Naive thymus-derived CD4-positive, alpha-beta T cell (primary cell): ENCODE measurements around the gene CEP41. TPM values are rescaled to one million over a fixed set of nuclear protein-coding genes. Genes with fewer than 3 reads are reported as not detected.

Source experiments
- ATAC-seq: fragments of 150-1000 bp; cut with Tn5 transposase; 2 replicates; pipeline ENCODE4 v1.10.0; 2021; ENCODE audit warnings: mild to moderate bottlenecking, moderate library complexity
- CTCF ChIA-PET: fragments of 350-600 bp; sonication (Branson Sonifier 250); formaldehyde crosslinking; loops from one replicate; lab custom pipeline; 2021; ENCODE audit warnings: antibody characterized with exemption; lab: Charles Lee
- POLR2A ChIA-PET: fragments of 350-600 bp; sonication (Branson Sonifier 250); formaldehyde crosslinking; loops from one replicate; lab custom pipeline; 2021; ENCODE audit warnings: antibody characterized with exemption, inconsistent platforms; lab: Charles Lee
- DNase-seq, 9 donors: peaks; one replicate each; pipeline versions ENCODE4 v3.0.0 to v3.0.0-alpha.2; 2020 to 2022; ENCODE audit warnings: mixed read lengths in 1 of 9
- H3K27ac ChIP-seq: one replicate; pipeline ENCODE4 v1.7.0; 2013; ENCODE audit warnings: mild to moderate bottlenecking, low read depth, low read length, moderate library complexity
- H3K27me3 ChIP-seq, 2 donors: one replicate each; pipeline ENCODE4 v1.7.0; 2013; ENCODE audit warnings: low read length in 2 of 2, mild to moderate bottlenecking in 2 of 2, moderate library complexity in 2 of 2; ENCODE audit not compliant: control insufficient read depth in 2 of 2, insufficient read depth in 2 of 2
- H3K36me3 ChIP-seq, 3 experiments: 1 replicate in 2 of 3; 2 replicates in 1 of 3; pipeline ENCODE4 v1.7.0; 2013; ENCODE audit warnings: low read length in 3 of 3, mild to moderate bottlenecking in 3 of 3, moderate library complexity in 1 of 3; ENCODE audit not compliant: insufficient read depth in 3 of 3, control insufficient read depth in 2 of 3
- H3K4me1 ChIP-seq, 2 donors: one replicate each; pipeline ENCODE4 v1.7.0; 2013; ENCODE audit warnings: low read length in 2 of 2, mild to moderate bottlenecking in 2 of 2, moderate library complexity in 1 of 2; ENCODE audit not compliant: control insufficient read depth in 2 of 2, insufficient read depth in 2 of 2
- H3K4me3 ChIP-seq: 2 replicates; pipeline ENCODE4 v1.7.0; 2013; ENCODE audit warnings: mild to moderate bottlenecking, low read length
- H3K9me3 ChIP-seq, 3 experiments: 1 replicate in 2 of 3; 2 replicates in 1 of 3; pipeline ENCODE4 v1.7.0; 2013; ENCODE audit warnings: low read length in 3 of 3; ENCODE audit not compliant: control insufficient read depth in 2 of 3
- H3K27ac Mint-ChIP-seq, 9 donors: one replicate each; pipeline ENCODE4 v1.8.0; 2020 to 2022; ENCODE audit warnings: mixed read lengths in 9 of 9, mild to moderate bottlenecking in 8 of 9, moderate library complexity in 5 of 9, inconsistent platforms in 2 of 9
- H3K27me3 Mint-ChIP-seq, 5 donors: one replicate each; pipeline ENCODE4 v1.8.0; 2021 to 2022; ENCODE audit warnings: mixed read lengths in 5 of 5, mild to moderate bottlenecking in 1 of 5
- H3K36me3 Mint-ChIP-seq, 5 donors: one replicate each; pipeline ENCODE4 v1.8.0; 2020 to 2022; ENCODE audit warnings: mixed read lengths in 5 of 5, mild to moderate bottlenecking in 3 of 5, inconsistent platforms in 1 of 5
- H3K4me1 Mint-ChIP-seq, 7 donors: one replicate each; pipeline ENCODE4 v1.8.0; 2020 to 2022; ENCODE audit warnings: mixed read lengths in 7 of 7, mild to moderate bottlenecking in 3 of 7, inconsistent platforms in 1 of 7
- H3K4me3 Mint-ChIP-seq, 10 donors: one replicate each; pipeline ENCODE4 v1.8.0; 2020 to 2022; ENCODE audit warnings: mild to moderate bottlenecking in 10 of 10, mixed read lengths in 10 of 10, moderate library complexity in 6 of 10, inconsistent platforms in 2 of 10
- H3K9me3 Mint-ChIP-seq, 11 donors: one replicate each; pipeline ENCODE4 v1.8.0; 2020 to 2022; ENCODE audit warnings: mixed read lengths in 11 of 11, mild to moderate bottlenecking in 4 of 11, inconsistent platforms in 1 of 11, moderate library complexity in 1 of 11
- intact Hi-C, 2 donors: fragments of 100-400 bp; cut with micrococcal nuclease; formaldehyde crosslinking; loops; one replicate each; pipeline ENCODE4 v1.15.1; 2023
- polyA plus RNA-seq, 2 donors: library from polyadenylated mRNA; unstranded; fragments of 300-500 nt; fragmentation: Illumina TruSeq; gene quantifications; one replicate each; pipeline ENCODE4 v1.2.3, GENCODE V29; 2021
- total RNA-seq, 6 experiments: library from RNA in 5 of 6; stranded (reverse) in 5 of 6; gene quantifications; 1 replicate in 5 of 6; 2 replicates in 1 of 6; pipeline ENCODE4 v1.2.3 and lab custom pipeline; 2021 to 2026

The CEP41 gene
- total and polyA plus RNA-seq, 7 experiments from 2014 or later = 6.9 to 29.6 (median 13.3) TPM

DNA sequence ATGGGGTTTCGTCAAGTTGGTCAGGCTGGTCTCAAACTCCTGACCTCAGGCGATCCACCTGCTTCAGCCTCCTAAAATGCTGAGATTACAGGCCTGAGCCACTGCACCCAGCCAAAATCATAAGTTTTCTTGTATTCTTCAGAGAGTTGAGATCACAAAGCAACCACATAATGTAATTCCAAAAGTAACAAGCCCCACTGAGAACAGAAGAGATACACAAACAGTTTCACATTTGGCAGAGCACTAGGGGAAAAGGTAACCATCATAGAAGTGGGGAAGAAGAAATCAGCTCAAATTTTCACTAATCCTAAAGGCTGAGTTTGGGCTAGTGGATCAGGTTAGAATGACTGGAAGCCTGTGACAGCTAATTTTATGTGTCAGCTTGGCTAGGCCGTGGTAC is 5.4 kb upstream of the CEP41 start:
- CTCF ChIA-PET = no interaction called here
- no peak for DNase-seq
- H3K27me3 ChIP-seq = no peaks in the 10 kb centered on the region
- H3K27ac Mint-ChIP-seq = no peak overlapping the region
- intact Hi-C loops = no loop called here
- H3K27ac ChIP-seq = no peak overlapping the region
- POLR2A ChIA-PET = no interaction called here
- no peaks in the 10 kb centered on the region for H3K36me3 ChIP-seq
- H3K4me1 ChIP-seq = peaks cover 0 to 8% of the 10 kb centered on the region in 2 donors
- peaks cover 0 to 8% (median 0%) of the 10 kb centered on the region in 5 donors for H3K27me3 Mint-ChIP-seq
- H3K9me3 ChIP-seq = no peaks in the 10 kb centered on the region
- H3K4me1 Mint-ChIP-seq = peaks cover 5 to 25% (median 21%) of the 10 kb centered on the region in 7 donors
- no peak for ATAC-seq
- H3K4me3 Mint-ChIP-seq = no peak overlapping the region
- H3K4me3 ChIP-seq = no peak overlapping the region
- H3K36me3 Mint-ChIP-seq = peaks cover 4 to 10% (median 5%) of the 10 kb centered on the region in 5 donors
- H3K9me3 Mint-ChIP-seq = peaks cover 0 to 13% (median 5%) of the 10 kb centered on the region in 11 donors

DNA sequence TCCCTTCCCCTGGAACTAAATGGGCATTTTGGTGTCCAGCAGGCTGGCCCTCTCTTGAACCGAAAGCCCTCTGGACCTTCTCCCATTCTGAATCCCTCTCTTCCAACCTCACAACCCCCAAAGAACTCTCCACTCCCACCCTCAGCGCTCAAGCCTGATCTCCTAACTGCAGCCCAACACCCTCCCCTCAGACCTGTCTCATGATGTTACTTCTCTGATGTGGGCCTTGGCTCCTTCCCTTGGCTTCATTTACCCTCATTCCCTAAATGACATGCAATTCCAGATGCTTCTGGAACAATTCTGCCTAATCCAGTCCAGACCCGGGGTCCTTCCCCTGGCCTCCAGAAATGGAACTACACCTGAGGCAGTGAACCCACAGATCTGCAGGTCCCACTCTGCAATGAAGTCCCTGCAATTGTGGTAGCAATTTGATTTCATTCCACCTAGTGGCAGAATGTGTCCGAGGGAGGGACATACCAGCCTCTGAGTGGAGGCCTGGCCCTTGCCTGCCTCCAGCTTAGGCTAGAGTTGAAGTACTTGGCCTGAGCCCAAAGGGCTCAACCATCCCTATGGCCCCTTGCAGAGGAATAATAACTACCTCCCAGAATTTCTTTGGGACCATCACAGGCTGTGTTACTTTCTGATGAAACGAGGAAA is 4.1 kb upstream of the CEP41 start:
- intact Hi-C loops = loop anchor here (5.0 kb wide), 6 partner anchors 42 to 833 kb away; partner anchors contain the start of genes COPG2 (in 1 of the 2), KLHDC10 (in 1 of the 2), NRF1 (in 1 of the 2) and SSMEM1 (in 1 of the 2)

DNA sequence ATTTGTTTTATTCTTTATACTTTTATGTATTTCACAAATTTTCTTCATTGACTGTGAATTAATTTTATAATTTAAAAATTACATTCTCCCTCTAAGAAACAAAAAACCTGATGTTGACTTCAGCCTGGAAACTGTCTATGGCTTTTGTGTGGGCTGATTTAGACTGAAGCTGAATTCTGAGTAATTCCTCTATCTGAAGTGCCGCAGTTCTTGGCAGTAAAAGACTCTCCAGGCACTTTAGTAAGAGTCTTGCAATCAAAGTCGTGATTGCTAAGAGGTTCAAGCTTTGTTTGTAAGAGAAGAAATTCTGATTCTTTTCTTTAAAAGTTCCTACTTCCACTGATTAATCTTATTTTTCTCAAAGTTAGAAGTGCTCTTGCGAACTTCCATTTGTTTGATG is 3.4 kb upstream of the CEP41 start:
- Histone ChIP-seq H3K9me3 (no peaks in the 10 kb centered on the region), H3K27ac (no peak overlapping the region), H3K4me1 (peaks cover 4 to 15% of the 10 kb centered on the region in 2 donors), H3K4me3 (no peak overlapping the region), H3K36me3 (peaks cover 0 to 3% (median 0%) of the 10 kb centered on the region in 3 experiments), H3K27me3 (no peaks in the 10 kb centered on the region)
- POLR2A ChIA-PET = no interaction called here
- Mint-ChIP-seq H3K4me1 (peaks cover 18 to 43% (median 40%) of the 10 kb centered on the region in 7 donors), H3K27ac (no peak overlapping the region), H3K9me3 (peaks cover 0 to 13% (median 5%) of the 10 kb centered on the region in 11 donors), H3K36me3 (peaks cover 4 to 17% (median 7%) of the 10 kb centered on the region in 5 donors), H3K27me3 (peaks cover 0 to 8% (median 0%) of the 10 kb centered on the region in 5 donors), H3K4me3 (peak overlapping the region in 1 of 10 donors; percentile 5)
- intact Hi-C loops = loop anchor here (5.0 kb wide), 6 partner anchors 43 to 832 kb away; partner anchors contain the start of genes COPG2 (in 1 of the 2), KLHDC10 (in 1 of the 2), NRF1 (in 1 of the 2) and SSMEM1 (in 1 of the 2)
- CTCF ChIA-PET = no interaction called here
- DNase-seq (no peak), ATAC-seq (no peak)

More for the DNA sequence above, 4.1 kb upstream of the CEP41 start:
- H3K27me3 ChIP-seq = no peaks in the 10 kb centered on the region
- H3K4me1 Mint-ChIP-seq = peaks cover 12 to 36% (median 33%) of the 10 kb centered on the region in 7 donors
- H3K4me3 Mint-ChIP-seq = peak overlapping the region in 1 of 10 donors; percentile 5
- H3K36me3 ChIP-seq = peaks cover 0 to 3% (median 0%) of the 10 kb centered on the region in 3 experiments
- POLR2A ChIA-PET = no interaction called here
- peaks cover 0 to 13% (median 5%) of the 10 kb centered on the region in 11 donors for H3K9me3 Mint-ChIP-seq
- peaks cover 0 to 8% (median 0%) of the 10 kb centered on the region in 5 donors for H3K27me3 Mint-ChIP-seq
- ATAC-seq (no peak), DNase-seq (no peak)
- no peaks in the 10 kb centered on the region for H3K9me3 ChIP-seq
- peaks cover 4 to 12% (median 7%) of the 10 kb centered on the region in 5 donors for H3K36me3 Mint-ChIP-seq
- CTCF ChIA-PET = no interaction called here
- no peak overlapping the region for H3K27ac ChIP-seq
- H3K4me3 ChIP-seq = no peak overlapping the region
- peak overlapping the region in 1 of 9 donors; percentile 26 for H3K27ac Mint-ChIP-seq
- H3K4me1 ChIP-seq = peaks cover 4 to 15% of the 10 kb centered on the region in 2 donors

GRCh38 chr7:130442601-130443000 is 1.8 kb upstream of the CEP41 start:
- H3K36me3 ChIP-seq = peaks cover 0 to 3% (median 0%) of the 10 kb centered on the region in 3 experiments
- peaks cover 4 to 15% of the 10 kb centered on the region in 2 donors for H3K4me1 ChIP-seq
- no peak for ATAC-seq
- intact Hi-C loops = loop anchor here (5.0 kb wide), 6 partner anchors 45 to 830 kb away; partner anchors contain the start of genes COPG2 (in 1 of the 2), KLHDC10 (in 1 of the 2), NRF1 (in 1 of the 2) and SSMEM1 (in 1 of the 2)
- ChIA-PET CTCF (no interaction called here), POLR2A (interaction anchor here (1.0 kb wide), 1 partner anchor 12 kb away, joined by 3 read pairs; no protein-coding TSS in a partner anchor)
- no peaks in the 10 kb centered on the region for H3K27me3 ChIP-seq
- no peaks in the 10 kb centered on the region for H3K9me3 ChIP-seq
- Mint-ChIP-seq H3K4me1 (peaks cover 18 to 59% (median 50%) of the 10 kb centered on the region in 7 donors), H3K9me3 (peaks cover 0 to 5% (median 0%) of the 10 kb centered on the region in 11 donors), H3K4me3 (peak overlapping the region in 5 of 10 donors; percentile 4 to 100 (median 79)), H3K27me3 (peaks cover 0 to 4% (median 0%) of the 10 kb centered on the region in 5 donors), H3K27ac (peak overlapping the region in 3 of 9 donors; percentile 95 to 99 (median 97)), H3K36me3 (peaks cover 0 to 18% (median 3%) of the 10 kb centered on the region in 5 donors)
- no peak overlapping the region for H3K4me3 ChIP-seq
- no peak overlapping the region for H3K27ac ChIP-seq
- no peak for DNase-seq

DNA sequence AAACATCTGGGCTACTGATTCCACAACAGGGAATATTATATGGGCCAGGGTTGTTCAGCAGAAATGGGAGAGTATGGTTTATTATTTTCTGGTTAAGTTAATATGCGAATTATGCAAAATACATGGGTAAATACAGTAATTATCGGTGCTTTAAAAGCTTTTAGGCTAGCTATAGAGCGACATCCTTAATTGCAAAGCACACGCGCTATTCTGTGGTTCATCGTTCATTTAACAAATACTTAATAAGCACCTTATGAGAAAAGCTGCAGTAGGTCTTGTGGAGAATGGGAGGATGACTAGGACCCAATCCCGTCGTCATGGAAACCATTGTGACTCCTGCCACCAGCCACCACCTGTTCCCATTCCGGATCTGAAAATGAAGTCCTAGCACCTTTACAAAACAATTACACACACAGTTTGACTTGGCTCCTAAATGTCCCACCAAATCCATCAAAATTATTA is 623 bp upstream of the CEP41 start:
- Mint-ChIP-seq H3K27ac (peak overlapping the region; percentile 95 to 99 (median 96)), H3K27me3 (peaks cover 0 to 4% (median 0%) of the 10 kb centered on the region in 5 donors), H3K4me3 (peak overlapping the region; percentile 95 to 100 (median 98)), H3K9me3 (peaks cover 0 to 5% (median 0%) of the 10 kb centered on the region in 11 donors), H3K4me1 (peaks cover 23 to 66% (median 59%) of the 10 kb centered on the region in 7 donors), H3K36me3 (peaks cover 0 to 20% (median 4%) of the 10 kb centered on the region in 5 donors)
- peaks cover 4 to 19% of the 10 kb centered on the region in 2 donors for H3K4me1 ChIP-seq
- ATAC-seq (no peak), DNase-seq (no peak)
- ChIA-PET CTCF (no interaction called here), POLR2A (interaction anchor here (0.9 to 2.1 kb wide), 7 partner anchors 13 to 47 kb away, joined by 3 to 14 read pairs (median 5); no protein-coding TSS in a partner anchor)
- intact Hi-C loops = loop anchor here (1.0 to 5.0 kb wide), 11 partner anchors 8 to 829 kb away; partner anchors contain the start of genes COPG2 (in 2 of the 2), KLHDC10 (in 2 of the 2), NRF1 (in 1 of the 2) and SSMEM1 (in 1 of the 2)
- peaks cover 0 to 3% (median 0%) of the 10 kb centered on the region in 3 experiments for H3K36me3 ChIP-seq
- peak overlapping the region; percentile 87 for H3K4me3 ChIP-seq
- H3K27me3 ChIP-seq = no peaks in the 10 kb centered on the region
- H3K9me3 ChIP-seq = no peaks in the 10 kb centered on the region
- peak overlapping the region; percentile 76 for H3K27ac ChIP-seq

- ChIA-PET POLR2A (interaction anchor here (0.7 kb wide), 1 partner anchor 18 kb away, joined by 3 read pairs; no protein-coding TSS in a partner anchor), CTCF (interaction anchor here (1.2 kb wide), 1 partner anchor 193 kb away, joined by 3 read pairs; no protein-coding TSS in a partner anchor)
- intact Hi-C loops = no loop called here
- Histone ChIP-seq H3K9me3 (no peaks in the 10 kb centered on the region), H3K27me3 (no peaks in the 10 kb centered on the region), H3K27ac (no peak overlapping the region), H3K4me1 (peaks cover 10 to 48% of the 10 kb centered on the region in 2 donors), H3K4me3 (no peak overlapping the region), H3K36me3 (peaks cover 0 to 3% (median 0%) of the 10 kb centered on the region in 3 experiments)
- Mint-ChIP-seq H3K4me1 (peaks cover 26 to 50% (median 34%) of the 10 kb centered on the region in 7 donors), H3K4me3 (peak overlapping the region in 3 of 10 donors; percentile 27 to 68 (median 40)), H3K9me3 (peaks cover 0 to 6% (median 0%) of the 10 kb centered on the region in 11 donors), H3K27ac (peak overlapping the region in 4 of 9 donors; percentile 1 to 55 (median 48)), H3K36me3 (peaks cover 0 to 22% (median 4%) of the 10 kb centered on the region in 5 donors), H3K27me3 (no peaks in the 10 kb centered on the region)
- DNase-seq (no peak), ATAC-seq (no peak)
Measured at GRCh38 chr7:130436253-130436652, 4.6 kb downstream of the CEP41 start.
